VCaP (cell line): ENCODE data around the gene UNC80.

Experiments
- H3K27ac ChIP-seq: fragments of 450-650 bp; 2 replicates; pipeline ENCODE4 v1.5.1; 2017
- CTCF ChIP-seq: fragments of 450-650 bp; conservative IDR thresholded peaks from 2 replicates; pipeline ENCODE4 v1.5.1; 2017; ENCODE audit warnings: mild to moderate bottlenecking, moderate library complexity

The UNC80 gene

DNA sequence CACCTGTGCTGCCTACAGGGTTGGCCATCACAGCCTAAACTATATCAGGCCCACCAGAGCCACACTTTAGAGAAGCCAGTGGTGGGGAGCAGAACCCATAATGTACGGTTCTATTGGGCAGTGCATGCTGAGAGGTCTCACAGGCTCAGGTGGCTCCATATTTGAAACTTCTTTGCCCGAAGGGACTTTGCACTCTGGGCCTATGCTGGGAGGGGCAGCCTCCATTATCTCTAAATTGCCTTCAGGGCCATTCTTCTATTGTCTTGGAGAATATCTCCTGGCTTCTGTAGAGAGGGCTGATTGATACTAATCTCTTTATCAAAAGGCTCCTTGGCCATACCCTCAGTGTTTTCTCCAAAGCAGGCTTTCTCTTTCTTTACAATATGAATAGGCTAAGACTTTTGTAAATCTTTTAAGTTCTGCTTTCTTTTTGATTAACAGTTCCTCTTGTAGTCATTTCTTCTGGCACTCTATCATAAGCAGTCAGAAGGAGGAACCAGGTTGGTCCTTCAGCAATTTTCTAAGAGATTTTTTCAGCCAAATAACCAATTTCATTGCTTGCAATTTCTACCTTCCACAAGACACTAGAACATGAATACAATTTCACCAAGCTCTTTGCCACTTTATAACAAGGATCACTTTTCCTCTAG lies 275.3 kb downstream of the UNC80 start:
- no peak overlapping the region for H3K27ac ChIP-seq
- TF ChIP-seq CTCF, result no peak
